Ishikawa (cell line): Measurements from ENCODE around the gene IL37.

Experiments
- CEBPB ChIP-seq: IDR thresholded peaks from 2 replicates; pipeline ENCODE4 v1.6.1; 2012
- CREB1 ChIP-seq: IDR thresholded peaks from 2 replicates; pipeline ENCODE4 v1.6.1; 2012; ENCODE audit warnings: low read depth
- EGR1 ChIP-seq: IDR thresholded peaks from 2 replicates; pipeline ENCODE4 v1.6.1; 2012
- EP300 ChIP-seq: IDR thresholded peaks from 2 replicates; pipeline ENCODE4 v1.6.1; 2012; ENCODE audit warnings: borderline replicate concordance
- FOXM1 ChIP-seq: IDR thresholded peaks from 2 replicates; pipeline ENCODE4 v1.6.1; 2012; ENCODE audit warnings: low read depth, borderline replicate concordance
- MAX ChIP-seq: IDR thresholded peaks from 2 replicates; pipeline ENCODE4 v1.6.1; 2012
- NFIC ChIP-seq: IDR thresholded peaks from 2 replicates; pipeline ENCODE4 v1.6.1; 2012
- RAD21 ChIP-seq: IDR thresholded peaks from 2 replicates; pipeline ENCODE4 v1.6.1; 2012; ENCODE audit warnings: low read depth
- REST ChIP-seq: IDR thresholded peaks from 2 replicates; pipeline ENCODE4 v1.6.1; 2012; ENCODE audit warnings: low read depth, mild to moderate bottlenecking
- TAF1 ChIP-seq: IDR thresholded peaks from 2 replicates; pipeline ENCODE4 v1.6.1; 2012; ENCODE audit warnings: low read depth, mild to moderate bottlenecking
- TCF12 ChIP-seq: IDR thresholded peaks from 2 replicates; pipeline ENCODE4 v1.6.1; 2012; ENCODE audit warnings: low read depth
- TEAD4 ChIP-seq: IDR thresholded peaks from 2 replicates; pipeline ENCODE4 v1.6.1; 2012
- YY1 ChIP-seq: IDR thresholded peaks from 2 replicates; pipeline ENCODE4 v1.6.1; 2012; ENCODE audit warnings: low read depth
- ZBTB7A ChIP-seq: IDR thresholded peaks from 2 replicates; pipeline ENCODE4 v1.6.1; 2012; ENCODE audit warnings: low read depth

DNA sequence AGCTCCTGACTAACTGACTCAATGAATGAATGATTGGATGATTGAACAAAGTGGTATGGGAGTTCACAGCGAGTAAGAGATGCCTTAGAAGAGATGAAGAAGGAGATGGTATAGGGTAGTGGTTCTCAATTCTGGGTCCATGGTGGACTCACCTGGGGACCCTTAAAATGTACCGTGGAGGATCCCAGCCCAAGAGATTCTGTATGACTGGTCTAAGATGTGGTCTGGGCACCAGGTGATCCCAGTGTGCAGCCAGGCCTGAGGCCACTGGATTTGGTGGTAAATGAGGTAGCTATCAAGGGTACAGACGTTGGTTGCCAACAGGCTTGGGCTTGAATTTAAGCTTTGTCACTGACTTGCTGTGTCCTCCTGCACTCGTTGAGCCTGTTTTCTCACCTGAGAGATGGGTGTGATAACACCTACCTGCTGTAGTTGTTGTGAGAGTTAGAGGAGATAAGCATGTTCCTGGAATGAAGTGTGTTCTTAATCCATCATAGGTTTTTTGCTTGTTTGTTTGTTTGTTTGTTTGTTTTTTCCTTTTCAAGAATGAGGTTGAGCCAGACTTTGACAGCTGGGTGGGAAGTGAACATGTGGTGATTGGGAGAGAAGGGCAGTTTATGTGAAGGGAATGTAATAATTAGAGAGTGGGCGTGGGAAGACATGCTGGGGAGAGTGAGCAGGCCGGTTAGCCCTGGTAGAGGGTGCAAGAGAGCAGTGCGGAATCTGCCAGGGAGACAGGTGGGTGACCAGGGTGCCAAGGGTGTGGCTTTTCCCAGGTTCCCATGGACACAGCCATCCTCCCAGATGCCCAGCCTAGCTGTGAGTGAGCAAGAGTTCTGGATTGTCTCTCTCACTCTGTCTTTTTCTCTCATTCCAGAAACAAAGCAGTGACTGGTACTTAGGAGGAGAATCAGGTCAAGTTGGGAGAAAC is 43.0 kb upstream of the IL37 start:
- TF ChIP-seq YY1 (no peak), FOXM1 (no peak), CEBPB (no peak), EP300 (no peak), TAF1 (no peak), MAX (no peak), RAD21 (no peak), REST (no peak), EGR1 (no peak), CREB1 (no peak), TEAD4 (no peak), NFIC (no peak), ZBTB7A (no peak), TCF12 (no peak)
